GM18868 (cell line): Measurements from ENCODE around the gene TMEM63A.

Experiments
- ATAC-seq: cut with Tn5 transposase; IDR thresholded peaks from one replicate; pipeline ENCODE4 v1.9.1; 2021; ENCODE audit warnings: mild to moderate bottlenecking, moderate library complexity; ENCODE audit not compliant: unreplicated experiment

The TMEM63A gene

DNA sequence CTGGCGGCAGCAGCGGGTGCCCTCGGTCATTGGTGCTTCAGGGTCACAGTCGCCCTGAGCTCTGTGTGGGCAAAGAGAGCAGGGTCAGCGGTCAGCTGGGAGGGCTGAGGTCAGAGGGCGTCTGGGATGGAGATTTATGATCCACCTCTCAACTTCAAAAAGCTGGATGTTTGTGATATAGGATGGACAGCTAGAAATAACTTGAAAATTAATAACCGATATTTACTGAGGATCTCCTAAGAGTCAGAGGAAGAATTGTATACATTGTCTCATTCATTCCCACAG, 4.8 kb upstream of the TMEM63A start:
- ATAC-seq = no peak

DNA sequence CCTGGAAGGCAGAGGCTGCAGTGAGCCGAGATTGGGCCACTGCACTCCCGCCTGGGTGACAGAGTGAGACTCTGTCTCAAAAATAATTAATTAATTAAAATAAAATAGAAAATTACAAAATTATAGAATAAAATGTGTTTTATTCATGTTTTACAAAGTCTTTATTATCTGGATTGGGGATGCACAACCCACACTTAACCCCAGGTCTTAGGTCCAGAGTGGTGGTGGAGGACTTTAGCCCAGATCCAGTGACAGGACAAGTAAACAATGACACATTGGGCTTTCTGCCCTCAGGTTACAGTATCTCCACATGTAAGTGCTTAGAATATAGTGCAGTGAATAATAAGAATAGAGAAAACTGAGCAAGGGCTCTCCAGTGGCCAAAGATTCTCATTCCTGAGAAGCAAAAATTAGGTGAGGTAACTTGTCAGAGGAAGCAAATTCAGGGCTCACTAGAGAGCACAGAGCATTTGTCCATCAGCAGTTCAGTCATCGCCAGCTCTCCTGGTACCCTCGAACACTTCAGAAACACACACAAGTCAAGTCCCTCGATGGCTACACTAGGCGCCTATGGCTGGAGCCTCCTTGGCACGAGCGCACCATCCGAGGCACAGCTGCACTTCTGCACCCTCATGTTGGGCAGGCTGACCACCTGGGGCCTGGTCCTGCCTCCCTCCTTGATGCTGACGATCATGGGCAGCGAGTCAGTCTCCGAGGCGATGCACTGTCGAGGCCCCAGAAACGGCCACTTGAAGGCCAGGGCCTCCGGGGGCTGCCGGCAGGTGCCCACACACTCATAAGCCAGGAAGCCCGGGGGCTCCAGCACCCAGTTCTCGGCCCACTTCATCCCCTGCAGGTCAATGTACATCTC, 4.2 kb upstream of the TMEM63A start:
- no peak for ATAC-seq

DNA sequence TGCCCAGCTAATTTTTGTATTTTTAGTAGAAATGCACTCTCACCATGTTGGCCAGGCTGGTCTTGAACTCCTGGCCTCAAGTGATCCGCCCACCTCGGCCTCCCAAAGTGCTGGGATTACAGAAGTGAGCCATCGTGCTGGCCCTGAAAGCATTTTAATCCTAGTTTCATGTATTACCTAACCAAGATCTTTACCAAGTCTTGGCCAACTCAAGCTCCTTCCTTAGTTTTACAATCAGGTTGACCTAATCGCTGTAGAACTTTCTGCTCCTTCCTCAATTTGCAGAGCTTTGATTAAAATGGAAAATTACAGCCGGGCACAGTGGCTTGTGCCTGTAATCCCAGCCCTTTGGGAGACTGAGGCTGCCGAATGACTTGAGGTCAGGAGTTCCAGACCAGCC, 3.2 kb upstream of the TMEM63A start:
- no peak for ATAC-seq

DNA sequence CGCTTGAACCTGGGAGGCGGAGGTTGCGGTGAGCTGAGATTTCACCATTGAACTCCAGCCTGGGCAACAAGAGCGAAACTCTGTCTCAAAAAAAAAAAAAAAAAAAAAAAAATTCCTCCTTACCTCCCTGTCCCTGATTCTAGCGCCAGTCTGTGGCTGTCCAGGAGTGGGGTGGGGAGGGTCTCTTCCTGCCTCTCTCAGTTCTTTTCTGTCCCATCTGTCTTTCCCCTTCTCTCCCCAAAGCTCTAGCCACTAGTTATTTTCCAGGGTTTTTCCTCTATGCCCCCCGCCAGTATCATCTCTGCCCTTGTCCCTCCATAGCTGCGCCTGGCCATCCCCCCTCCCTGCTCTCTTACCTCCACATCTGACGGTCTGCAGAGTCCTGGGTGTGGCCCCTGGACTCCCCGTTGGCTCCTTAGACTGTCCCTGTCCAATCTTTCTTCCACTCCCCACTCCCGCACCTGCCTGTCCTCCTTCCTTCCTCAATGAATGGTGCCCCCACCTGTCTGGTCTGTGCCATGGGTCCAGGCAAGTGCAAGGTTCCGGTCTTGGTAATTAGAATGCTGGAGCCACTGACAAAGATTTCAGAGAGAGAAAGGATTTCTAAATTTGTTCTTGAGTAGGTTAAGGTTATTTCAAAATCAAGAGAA, 1.6 kb upstream of the TMEM63A start:
- ATAC-seq = no peak

DNA sequence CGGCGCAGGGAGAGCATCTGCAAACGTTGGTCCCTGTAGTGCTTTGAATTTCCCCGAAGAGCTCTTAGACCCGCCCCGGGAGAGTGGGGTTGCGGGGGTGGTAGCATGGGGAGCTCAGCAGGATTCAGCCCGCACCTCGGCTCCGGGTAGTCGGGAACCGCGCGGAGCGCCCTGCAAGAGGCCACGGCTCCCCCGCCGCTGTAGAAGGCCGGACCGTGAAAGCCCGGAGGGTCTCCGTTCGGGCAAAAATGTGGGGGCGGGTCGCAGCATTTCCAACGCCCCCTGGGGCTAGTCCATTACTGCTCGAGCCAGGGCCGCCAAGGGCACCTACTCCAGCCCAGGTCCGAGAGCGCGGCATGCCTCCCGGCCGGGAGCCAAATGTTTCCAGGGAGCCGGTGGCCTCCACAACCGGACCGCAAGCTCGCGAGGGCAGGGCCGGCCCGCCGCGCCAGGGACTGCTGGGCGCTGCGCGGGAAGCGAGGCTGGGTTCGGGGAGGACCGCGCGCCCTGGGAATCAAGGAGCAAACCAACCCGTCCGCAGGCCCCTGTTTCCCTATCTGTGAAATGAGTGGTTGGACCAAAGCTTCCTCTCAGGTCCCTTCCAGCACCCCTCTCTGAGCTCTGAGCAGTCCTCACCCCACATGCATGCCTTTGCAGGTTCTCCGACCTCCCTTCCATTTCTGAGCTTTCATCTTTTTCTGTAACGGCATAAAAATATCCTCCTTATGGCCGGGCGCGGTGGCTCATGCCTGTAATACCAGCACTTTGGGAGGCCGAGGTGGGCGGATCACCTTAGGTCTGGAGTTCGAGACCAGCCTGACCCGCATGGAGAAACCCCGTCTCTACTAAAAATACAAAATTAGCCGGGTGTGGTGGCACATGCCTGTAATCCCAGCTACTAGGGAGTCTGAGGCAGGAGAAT, 775 bp upstream of the TMEM63A start:
- ATAC-seq = peak; percentile 26

DNA sequence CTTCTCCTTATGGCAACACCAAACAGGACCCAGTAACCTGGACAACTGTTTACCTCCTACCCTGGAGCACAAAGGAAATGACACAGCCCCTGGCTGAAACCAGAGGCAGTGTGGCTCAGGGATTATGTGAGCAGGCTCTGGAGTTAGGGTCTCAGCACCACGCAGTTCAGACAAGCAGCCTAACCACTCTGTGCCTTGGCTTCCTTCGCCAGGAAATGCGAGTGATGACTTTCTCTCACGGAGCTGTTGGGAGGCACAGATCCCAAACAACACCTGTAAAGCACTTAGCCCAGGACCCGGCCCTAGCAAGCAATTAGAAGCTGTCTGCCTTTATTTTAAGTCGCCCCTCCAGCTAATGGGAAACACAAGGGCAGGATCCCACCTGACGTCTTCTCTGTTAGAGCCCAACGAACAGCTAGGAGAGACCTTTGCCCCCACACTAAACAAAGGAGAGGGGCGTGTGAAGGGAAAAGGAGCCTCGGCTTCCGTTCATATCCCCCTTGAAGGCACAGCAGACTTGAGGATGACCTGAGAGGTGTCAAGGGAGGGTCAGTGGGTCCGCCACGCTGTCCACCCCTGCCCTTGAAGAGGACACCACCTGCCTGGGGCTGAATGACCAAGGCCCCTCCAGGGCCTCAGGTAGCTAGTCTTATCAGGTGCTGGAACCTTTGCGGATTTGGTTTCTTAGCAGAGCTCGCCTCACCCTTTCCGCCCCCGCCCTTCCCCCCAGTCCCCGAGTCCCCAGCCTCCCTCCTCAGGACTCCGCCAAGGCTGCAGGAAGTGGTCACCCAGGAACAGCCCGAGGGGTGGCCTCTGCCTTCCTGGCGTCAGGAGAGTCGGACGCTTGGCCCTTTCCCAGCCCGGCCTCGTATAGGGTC, 860 bp downstream of the TMEM63A start:
- ATAC-seq = no peak

DNA sequence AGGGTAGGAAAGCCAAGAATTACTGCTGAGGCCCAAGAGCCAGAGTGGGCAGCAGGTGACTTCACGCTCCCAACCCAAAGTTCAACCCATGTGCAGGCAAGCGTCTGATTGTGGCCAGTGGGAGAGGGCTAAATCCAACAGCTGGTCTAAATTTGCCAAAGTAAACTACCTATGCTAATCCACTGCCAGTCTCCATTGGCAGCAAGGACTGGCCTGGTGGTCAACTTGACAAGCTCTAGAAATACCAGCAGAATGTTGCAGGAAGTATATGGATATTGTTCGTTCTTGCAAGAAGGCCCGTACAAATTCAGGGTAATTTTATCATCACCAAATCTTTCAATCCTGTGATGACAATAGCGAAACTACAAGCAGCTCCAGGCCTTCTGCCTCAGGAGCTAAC, 1.5 kb downstream of the TMEM63A start:
- ATAC-seq = no peak

DNA sequence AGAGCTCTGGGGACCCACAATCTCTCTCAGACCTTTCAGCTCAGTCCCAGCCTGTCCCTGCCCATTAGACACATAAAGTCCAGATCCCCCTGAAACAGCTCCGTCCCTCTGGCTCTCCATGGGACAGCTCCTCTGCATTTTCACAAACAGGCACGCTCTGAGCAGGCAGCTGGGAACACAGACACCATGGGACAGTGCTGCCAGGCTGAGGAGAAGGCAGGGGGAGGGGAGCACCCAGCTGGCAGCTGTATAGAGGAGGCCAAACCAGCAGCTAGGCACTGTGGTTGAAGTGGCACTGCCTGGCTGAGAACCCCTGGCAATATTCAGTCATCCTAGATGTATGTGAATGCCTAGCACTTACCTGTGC, 2.0 kb downstream of the TMEM63A start:
- no peak for ATAC-seq

DNA sequence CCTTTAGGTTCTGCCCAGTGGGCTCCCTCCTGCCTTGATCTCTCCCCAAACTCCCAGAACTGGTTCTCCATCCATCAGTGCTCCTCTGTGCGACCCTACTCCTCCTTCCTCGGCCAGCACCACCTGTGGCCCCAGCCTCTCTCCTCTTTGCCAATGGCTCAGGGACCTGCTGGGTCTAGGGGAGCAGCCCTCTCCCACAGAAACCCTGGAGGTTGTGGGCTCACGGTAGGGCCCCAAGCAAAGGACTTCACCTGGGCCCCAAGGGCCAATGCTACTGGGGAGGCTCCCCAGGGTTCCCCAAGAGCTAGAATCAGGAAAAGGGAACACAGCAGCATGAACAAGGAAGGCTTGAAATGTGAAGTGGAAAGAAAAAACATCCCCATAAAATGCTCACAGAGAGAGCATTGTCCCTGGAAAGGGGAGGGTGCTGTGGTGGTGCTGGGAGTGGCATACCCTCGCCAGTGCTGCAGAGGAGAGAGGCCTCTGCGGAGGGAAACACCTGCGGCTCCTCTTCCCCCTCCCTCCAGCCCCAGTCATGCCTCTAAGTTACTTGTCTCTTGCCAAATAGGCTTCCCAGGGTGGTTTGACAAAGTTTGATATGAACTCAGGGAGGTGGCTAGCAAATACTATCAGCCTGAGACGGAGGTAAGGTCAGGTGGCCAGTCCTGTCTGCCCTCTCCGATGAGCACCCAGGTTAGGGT, 2.5 kb downstream of the TMEM63A start:
- peak; percentile 29 for ATAC-seq

DNA sequence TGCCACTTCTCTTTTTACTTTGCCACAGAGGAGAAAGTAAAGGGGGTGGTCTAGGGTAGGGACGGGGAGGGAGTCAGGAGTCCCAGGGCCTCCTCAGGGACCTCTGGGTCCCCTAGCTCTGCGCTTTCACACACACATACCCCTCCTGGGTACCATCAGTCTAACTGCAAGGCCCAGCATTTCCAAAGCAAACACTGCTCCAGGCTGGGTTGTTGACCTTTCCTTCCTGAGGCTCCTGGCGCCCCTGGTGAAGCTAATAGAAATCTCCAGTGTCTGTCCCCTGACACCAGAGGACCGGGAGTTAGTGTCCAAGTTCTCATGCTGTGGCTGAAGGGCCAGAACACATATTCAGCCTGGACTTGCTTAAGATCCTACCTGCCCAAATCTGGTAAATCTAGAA, 3.9 kb downstream of the TMEM63A start:
- no peak for ATAC-seq

DNA sequence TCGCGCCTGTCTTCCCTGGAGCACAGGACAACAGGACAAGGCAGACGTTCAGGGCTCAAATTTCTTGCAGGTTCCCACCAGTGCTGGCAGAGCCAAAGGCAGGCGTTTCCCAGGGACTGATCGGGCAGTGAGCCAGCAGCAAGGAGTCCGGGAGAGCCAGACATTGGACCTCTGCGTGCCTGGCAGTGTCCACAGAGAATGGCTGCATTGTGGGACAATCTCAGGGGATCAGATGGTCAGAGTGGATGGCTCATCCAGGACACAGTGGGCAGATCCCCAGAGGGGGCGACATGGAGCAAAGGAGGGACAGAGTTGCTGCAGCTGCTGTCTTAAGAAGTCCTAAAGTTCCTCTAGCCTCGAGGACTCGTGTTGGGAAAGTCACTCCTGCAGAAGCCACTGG, 4.6 kb downstream of the TMEM63A start:
- no peak for ATAC-seq

DNA sequence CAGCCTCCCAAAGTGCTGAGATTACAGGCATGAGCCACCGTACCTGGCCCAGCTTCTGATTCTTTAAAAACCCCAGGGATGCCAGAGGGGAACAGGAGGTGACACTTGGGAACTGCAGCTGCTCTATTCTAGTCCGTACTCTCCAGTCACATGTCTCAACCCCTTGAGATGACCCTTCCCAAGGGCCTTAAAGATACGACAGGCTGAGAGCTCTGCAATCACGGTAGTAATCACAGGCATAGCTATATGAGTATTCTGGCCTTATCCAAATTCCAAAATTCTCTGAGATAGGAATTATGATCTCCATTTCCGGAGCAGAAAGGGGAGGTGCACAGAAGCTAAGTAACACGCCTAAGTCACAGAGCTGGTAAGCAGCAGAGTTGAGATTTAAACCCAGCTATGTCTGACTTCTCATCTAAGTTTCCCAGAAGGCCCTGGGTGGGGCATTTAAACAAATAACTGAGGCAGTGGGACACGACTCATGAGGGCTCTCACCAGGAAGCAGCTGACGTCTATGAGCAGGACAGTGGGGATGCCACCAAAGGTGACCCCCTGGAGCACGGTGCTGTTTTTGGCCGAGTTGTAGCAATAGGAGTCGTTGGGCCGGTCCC, 5.2 kb downstream of the TMEM63A start:
- ATAC-seq = no peak

DNA sequence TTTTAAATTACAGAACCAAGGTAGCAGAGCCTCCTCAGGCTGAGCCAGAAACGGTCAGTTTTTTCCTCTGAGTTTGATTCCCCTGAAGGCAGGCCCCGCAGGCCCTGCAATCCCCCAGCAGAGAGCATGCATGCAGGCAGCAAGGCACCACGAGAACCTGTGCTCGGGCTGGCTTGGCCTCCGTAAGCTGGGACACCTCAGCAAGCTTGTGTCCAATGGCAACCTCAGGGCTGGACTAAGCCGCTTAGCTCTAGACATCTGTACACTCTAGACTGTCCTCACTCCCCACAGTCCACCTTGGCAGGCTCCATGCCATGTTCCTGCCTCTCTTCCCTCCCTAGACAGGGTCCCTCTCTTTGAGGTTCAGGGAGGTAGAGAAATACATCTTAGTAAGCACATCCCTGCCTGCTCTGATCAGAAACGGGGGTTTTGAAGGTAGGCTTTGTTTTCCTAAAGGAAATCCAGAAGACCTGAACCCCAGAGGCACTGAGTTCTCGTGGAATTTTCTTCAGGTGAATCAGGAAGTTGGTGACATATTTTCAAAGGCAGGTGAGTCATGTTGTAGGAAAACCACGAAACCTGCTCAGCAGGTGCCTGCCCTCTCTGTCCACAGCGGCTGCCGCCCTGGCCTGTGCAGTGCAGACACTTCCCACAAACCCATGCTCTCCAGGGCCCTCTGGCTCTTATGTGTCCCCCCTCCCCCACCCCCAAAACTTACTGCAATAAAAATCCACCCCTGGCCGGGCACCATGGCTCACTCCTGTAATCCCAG, 7.0 kb downstream of the TMEM63A start:
- no peak for ATAC-seq

DNA sequence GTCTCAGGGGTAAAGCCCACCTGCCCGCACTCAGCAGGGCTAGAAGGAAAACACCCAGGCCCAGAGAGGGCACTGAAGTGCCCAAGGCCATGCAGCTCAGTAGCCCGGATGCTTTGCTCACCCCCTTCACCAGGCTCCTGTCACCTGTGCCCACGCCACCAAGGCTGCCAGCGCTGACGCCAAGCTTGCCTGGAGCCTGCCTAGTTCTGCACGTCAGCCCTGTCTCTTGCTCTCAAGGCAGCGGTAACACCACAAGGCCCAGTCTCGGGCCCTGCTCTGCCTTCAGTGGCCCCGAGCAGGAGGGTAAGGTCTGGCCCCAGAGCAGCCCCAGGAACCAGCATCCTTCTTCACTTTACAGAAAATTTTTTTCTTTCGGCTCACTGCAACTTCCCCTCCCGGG, 7.7 kb downstream of the TMEM63A start:
- no peak for ATAC-seq

DNA sequence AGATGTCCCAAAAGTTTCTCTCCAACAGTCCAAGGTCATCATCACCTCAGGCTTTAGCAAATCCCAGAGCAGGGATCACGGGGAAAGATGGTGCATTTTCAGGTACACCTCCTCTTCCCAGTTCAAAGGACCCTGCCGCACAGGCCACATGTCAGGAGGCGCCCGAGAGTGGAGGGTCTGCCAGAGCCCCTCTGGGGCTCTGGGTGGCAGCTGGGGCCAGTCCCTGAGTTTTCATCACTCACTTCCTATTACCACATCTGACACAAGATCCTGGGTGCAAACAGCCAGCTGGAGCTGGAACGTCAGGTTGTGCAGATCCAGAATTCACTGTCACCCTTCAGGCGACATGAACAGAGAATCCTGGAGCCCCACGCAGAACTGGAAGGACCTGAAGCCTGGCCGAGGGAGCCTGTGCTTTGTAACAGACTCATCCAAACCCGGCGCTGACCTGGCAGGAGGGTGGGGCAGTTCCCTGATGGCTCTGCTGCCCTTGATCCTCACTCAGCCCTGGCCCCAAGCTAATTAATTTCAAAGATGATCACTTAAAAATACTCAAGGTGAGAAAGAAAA, 8.8 kb downstream of the TMEM63A start:
- ATAC-seq = no peak

DNA sequence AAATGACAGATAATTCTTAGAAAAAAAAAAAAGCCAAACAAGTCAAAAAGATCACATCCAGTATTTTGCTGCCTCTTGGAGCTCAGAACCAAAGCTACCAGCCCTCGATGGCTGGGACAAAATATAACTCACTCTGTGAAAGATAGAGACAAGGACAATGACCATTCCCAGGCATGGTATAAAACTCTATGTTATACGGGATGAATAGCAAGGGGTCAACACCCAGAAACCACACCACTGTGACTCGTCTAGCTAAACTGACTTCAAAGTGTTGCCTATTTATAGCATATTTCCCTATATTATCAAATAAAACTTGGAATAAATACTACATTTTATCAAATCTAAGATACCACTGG, 10.1 kb downstream of the TMEM63A start:
- ATAC-seq = no peak

DNA sequence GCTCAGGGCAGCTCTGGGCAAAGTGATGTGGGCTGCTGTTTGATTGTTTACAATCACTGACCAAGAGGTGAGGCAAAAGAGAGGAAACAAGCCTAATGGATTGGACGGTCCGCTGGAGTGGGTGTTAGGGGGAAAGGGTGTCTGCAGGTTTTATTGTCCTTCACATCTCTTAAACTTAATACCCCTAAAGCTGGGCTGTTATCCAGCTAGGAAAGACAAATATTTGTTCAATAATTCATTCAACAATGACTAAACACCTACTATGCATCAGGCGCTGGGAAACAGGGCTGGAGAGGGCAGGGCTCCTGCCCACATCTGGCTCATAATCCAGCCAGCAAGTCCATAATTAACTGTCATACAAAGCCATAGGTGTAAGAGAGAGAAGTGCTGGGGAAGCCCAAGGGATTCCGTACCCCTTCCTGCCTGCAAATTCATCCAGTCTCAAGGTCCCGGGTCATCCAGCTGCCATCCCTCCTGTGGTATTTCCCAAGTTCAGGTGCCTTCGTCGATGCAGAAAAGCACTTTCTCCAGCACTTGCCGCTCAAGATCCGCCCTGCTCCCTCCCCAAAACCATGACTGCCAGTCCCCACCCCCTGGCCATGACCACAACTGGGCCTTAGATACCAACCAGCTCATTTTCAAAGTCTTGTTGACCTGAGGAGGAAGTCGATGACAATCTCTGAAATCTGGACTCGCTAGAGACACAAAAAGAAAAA, 10.7 kb downstream of the TMEM63A start:
- no peak for ATAC-seq

DNA sequence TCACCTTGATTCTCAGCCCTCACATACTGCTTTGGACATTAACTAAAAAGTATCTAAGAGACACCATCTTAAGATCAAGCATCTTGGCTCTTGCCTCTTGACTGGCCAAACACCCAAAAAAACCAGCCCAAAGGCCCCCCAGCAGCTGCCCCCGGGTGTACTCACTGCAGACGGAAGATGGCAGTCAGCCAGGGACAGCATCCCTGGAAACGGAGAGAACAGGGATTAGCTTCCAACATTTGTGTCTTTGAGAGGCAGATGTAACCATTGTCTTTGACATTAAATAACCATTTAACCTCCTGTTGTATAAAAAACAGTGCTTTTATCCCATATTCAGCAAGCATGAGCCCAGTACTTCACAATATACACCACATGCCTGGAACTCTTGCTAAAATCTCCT, 11.3 kb downstream of the TMEM63A start:
- no peak for ATAC-seq
